Parathyroid adenoma (tissue), 2 donors: ENCODE data around the gene PJA1.

Experiments used
- H2AFZ ChIP-seq: fragments of 300-600 bp; sonication (generic); one replicate; pipeline ENCODE4 v1.7.0; 2017; ENCODE audit warnings: antibody characterized with exemption, mild to moderate bottlenecking
- H3K27ac ChIP-seq: fragments of 300-600 bp; sonication (generic); one replicate; pipeline ENCODE4 v1.7.0; 2017
- H3K27me3 ChIP-seq: fragments of 300-600 bp; sonication (generic); one replicate; pipeline ENCODE4 v1.7.0; 2017; ENCODE audit warnings: low read length; ENCODE audit not compliant: control insufficient read depth, insufficient read depth
- H3K36me3 ChIP-seq: fragments of 300-600 bp; sonication (generic); one replicate; pipeline ENCODE4 v1.7.0; 2017; ENCODE audit warnings: low read length; ENCODE audit not compliant: control insufficient read depth, insufficient read depth
- H3K4me1 ChIP-seq: fragments of 300-600 bp; sonication (generic); one replicate; pipeline ENCODE4 v1.7.0; 2017; ENCODE audit warnings: control low read depth
- H3K4me2 ChIP-seq: fragments of 300-600 bp; sonication (generic); one replicate; pipeline ENCODE4 v1.7.0; 2017; ENCODE audit warnings: low read length
- H3K4me3 ChIP-seq: fragments of 300-600 bp; sonication (generic); one replicate; pipeline ENCODE4 v1.7.0; 2017; ENCODE audit warnings: low read depth, low read length
- H3K79me2 ChIP-seq: fragments of 300-600 bp; sonication (generic); one replicate; pipeline ENCODE4 v1.7.0; 2017; ENCODE audit warnings: control low read depth
- H3K9ac ChIP-seq: fragments of 300-600 bp; sonication (generic); one replicate; pipeline ENCODE4 v1.7.0; 2017; ENCODE audit warnings: mild to moderate bottlenecking
- H3K9me3 ChIP-seq: fragments of 300-600 bp; sonication (generic); one replicate; pipeline ENCODE4 v1.7.0; 2017; ENCODE audit warnings: low read length; ENCODE audit not compliant: control insufficient read depth
- TF ChIP-seq, protein P1 (sequence below): fragments of 300-600 bp; sonication (generic); IDR thresholded peaks from one replicate; pipeline ENCODE4 v1.7.0; 2017; ENCODE audit warnings: antibody characterized with exemption, mild to moderate bottlenecking
- donor health status: primary hyperparathyroidism.

The PJA1 gene

DNA sequence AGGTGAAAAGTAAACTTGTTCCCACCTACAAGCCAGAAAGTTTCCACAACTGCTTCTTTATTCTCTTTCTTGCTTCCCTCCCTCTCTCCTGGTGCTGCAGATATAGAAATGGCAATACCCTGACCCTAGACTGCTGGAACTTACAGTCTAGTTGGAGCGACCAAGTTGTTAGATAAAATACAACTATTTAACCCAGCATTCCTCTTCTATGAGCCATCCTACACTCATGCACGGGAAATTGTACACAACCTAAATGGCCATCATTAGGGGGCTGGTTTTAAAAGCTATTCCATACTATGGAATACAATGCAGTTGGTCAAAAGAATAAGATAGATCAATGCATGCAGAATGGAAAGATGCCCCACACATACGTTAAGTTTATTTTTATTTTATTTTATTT, 41.1 kb downstream of the PJA1 start:
- Histone ChIP-seq H3K27ac (no peak overlapping the region), H3K4me1 (no peaks in the 10 kb centered on the region), H3K79me2 (no peaks in the 10 kb centered on the region), H3K36me3 (no peaks in the 10 kb centered on the region), H3K27me3 (no peaks in the 10 kb centered on the region), H3K9ac (no peak overlapping the region), H3K4me2 (no peak overlapping the region), H2AFZ (no peak overlapping the region), H3K9me3 (no peaks in the 10 kb centered on the region), H3K4me3 (no peak overlapping the region)
- TF ChIP-seq, protein P1, sequence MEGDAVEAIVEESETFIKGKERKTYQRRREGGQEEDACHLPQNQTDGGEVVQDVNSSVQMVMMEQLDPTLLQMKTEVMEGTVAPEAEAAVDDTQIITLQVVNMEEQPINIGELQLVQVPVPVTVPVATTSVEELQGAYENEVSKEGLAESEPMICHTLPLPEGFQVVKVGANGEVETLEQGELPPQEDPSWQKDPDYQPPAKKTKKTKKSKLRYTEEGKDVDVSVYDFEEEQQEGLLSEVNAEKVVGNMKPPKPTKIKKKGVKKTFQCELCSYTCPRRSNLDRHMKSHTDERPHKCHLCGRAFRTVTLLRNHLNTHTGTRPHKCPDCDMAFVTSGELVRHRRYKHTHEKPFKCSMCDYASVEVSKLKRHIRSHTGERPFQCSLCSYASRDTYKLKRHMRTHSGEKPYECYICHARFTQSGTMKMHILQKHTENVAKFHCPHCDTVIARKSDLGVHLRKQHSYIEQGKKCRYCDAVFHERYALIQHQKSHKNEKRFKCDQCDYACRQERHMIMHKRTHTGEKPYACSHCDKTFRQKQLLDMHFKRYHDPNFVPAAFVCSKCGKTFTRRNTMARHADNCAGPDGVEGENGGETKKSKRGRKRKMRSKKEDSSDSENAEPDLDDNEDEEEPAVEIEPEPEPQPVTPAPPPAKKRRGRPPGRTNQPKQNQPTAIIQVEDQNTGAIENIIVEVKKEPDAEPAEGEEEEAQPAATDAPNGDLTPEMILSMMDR = no peak

DNA sequence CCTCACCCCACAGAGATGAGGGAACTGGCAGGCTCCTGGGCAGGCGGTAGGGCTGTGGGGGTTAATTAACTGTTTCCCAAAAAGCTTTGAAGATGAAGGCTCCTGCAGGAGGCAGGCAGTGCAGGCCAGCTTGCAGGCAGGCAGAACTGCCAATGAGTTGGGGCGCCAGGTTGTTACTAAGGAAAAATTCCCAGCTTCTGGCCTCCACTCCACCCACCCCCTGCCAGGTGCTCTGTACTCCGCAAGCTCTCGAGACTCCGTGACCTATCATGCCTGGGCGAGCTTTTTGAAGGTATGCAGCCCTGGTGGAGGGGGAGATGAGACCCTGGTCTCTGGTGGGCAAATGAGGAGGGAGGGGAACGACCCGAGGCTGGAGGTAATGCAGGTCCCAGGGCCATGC, 41.8 kb downstream of the PJA1 start:
- H3K9ac ChIP-seq = no peak overlapping the region
- H3K27me3 ChIP-seq = no peaks in the 10 kb centered on the region
- H3K9me3 ChIP-seq = no peaks in the 10 kb centered on the region
- no peak overlapping the region for H2AFZ ChIP-seq
- H3K27ac ChIP-seq = no peak overlapping the region
- no peaks in the 10 kb centered on the region for H3K4me1 ChIP-seq
- no peak overlapping the region for H3K4me3 ChIP-seq
- no peak overlapping the region for H3K4me2 ChIP-seq
- H3K79me2 ChIP-seq = no peaks in the 10 kb centered on the region
- no peaks in the 10 kb centered on the region for H3K36me3 ChIP-seq
- TF ChIP-seq, protein P1 = no peak

DNA sequence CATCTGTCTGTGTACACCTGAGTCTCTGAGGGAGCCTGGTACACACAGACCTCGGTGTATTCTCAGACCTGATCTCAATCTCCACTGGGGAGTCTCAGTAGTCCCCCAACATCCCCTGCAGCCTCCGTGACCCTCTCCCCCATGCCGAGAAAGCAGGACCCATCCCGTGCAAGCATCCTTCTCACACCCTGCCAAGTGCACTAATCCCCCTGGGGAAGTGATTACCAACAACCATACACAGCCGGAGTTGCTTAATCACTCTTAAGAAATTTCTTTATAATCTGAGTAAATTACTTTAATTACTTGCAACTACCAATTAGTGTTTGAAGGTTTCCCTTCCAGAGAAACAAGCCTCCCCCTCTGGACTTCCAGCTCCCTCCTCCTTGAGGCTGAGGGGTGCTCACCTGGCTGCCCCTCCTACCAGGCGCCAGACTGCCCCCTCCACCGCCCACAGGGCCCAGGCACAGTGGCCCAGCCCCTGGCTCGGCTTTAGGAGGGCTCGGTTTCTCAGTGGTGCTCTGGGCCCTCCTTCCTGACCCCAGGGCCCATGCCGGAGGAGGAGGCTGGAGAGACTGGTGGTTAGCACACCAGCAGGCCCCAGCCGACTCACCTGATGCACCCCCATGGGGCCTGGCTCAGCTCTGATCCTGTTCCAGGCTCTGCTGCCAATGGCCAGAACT, 43.8 kb downstream of the PJA1 start:
- no peaks in the 10 kb centered on the region for H3K9me3 ChIP-seq
- no peak overlapping the region for H3K4me2 ChIP-seq
- TF ChIP-seq, protein P1 = no peak
- H2AFZ ChIP-seq = no peak overlapping the region
- H3K36me3 ChIP-seq = no peaks in the 10 kb centered on the region
- no peak overlapping the region for H3K27ac ChIP-seq
- no peak overlapping the region for H3K4me3 ChIP-seq
- H3K9ac ChIP-seq = no peak overlapping the region
- H3K27me3 ChIP-seq = no peaks in the 10 kb centered on the region
- H3K4me1 ChIP-seq = no peaks in the 10 kb centered on the region
- H3K79me2 ChIP-seq = no peaks in the 10 kb centered on the region

DNA sequence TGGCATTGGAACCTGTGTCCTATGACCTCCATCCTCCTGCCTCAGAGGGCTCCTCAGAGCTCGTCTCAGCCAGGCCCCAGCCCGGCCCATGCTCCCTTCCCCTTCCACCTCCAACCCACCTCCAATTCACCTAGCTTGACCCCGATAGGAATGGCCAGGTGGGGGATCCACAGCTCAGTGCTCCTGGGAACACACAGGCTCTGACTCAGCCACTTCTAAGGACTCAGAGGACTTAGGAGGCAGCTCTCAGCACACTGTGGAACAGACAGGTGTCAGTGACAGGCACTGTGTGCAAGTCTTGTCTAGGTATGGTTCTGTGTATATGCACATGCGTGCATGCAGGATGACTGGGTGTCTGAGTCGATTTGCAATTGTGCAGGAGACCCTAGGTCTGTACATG, 44.8 kb downstream of the PJA1 start:
- Histone ChIP-seq H3K79me2 (no peaks in the 10 kb centered on the region), H2AFZ (no peak overlapping the region), H3K36me3 (no peaks in the 10 kb centered on the region), H3K9ac (no peak overlapping the region), H3K4me1 (no peaks in the 10 kb centered on the region), H3K27ac (no peak overlapping the region), H3K4me2 (no peak overlapping the region), H3K4me3 (no peak overlapping the region), H3K27me3 (no peaks in the 10 kb centered on the region), H3K9me3 (no peaks in the 10 kb centered on the region)
- TF ChIP-seq, protein P1 = no peak

DNA sequence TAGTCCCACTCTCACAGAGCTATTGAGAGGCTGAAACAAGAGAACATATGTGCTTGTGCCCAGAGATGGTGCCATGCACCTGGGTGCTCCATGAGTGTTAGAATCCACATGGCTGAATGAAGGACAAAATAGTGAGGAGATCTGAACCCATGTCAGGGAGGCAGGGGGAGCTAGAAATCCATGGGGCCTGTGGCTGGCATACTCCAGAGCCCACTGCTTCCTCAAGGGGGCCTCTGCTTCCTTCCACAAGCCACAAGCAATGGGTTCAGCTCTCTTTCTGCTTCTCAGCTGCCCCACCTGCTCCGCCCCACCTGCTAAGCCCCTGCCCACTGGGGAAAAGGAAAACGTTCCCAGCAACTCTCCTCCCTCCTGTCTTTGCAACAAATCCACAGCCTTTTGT, 46.1 kb downstream of the PJA1 start:
- no peak overlapping the region for H3K4me2 ChIP-seq

More for the DNA sequence above, 46.1 kb downstream of the PJA1 start:
- no peak overlapping the region for H3K9ac ChIP-seq
- no peaks in the 10 kb centered on the region for H3K36me3 ChIP-seq
- H3K4me1 ChIP-seq = no peaks in the 10 kb centered on the region
- H3K79me2 ChIP-seq = no peaks in the 10 kb centered on the region
- H2AFZ ChIP-seq = no peak overlapping the region
- no peaks in the 10 kb centered on the region for H3K9me3 ChIP-seq
- no peak overlapping the region for H3K27ac ChIP-seq
- H3K4me3 ChIP-seq = no peak overlapping the region
- no peaks in the 10 kb centered on the region for H3K27me3 ChIP-seq
- TF ChIP-seq, protein P1 = no peak
